SW 1271 (cell line): Measurements from ENCODE around the gene TMEM151B.

Experiments
- DNase-seq, 2 experiments: peaks; one replicate each; lab custom pipeline; 2025; lab: John Stamatoyannopoulos, UW

The TMEM151B gene

DNA sequence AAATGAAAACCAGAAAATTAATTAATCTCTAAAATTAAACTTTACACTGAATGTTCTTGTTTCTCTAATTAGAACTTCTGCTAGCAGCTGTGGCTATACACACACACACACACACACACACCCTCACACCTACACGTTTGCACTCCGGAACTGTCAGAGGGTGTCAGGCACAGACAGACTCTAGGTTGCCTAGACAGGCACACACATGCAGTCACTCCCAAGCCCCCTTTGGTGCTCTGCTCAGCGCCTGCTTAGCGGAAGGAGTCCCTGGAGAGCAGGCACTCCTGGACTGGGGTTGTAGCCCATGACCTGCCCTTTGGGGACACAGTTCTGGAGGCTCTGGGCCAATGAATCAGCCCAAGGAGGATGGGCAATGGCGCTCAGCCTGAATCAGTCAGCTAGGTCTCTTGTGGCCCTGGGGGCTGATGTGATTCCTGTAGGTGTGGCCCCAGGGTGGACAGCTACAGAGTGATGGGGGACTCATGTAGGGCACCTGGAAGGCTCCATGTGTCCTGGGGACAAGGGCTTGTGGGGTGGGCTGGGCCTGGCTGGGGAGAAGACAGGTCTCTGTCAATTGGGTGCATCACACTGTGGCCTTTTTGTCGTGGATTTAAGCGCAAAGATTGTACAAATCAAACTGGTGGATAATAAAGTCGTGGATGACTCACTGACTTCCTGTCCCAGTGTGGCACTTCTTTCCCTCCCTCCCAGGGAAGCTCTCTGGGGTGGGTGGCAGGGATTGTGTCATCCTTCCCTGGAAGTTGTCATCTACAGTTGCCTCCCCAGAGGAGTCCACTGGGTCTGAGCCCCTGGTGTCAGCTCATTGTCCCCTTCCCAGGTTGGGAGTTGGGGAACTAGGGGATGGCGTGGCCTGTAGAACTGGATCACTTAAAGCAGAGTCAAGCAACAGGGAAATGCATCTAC lies 8.8 kb downstream of the TMEM151B start:
- DNase-seq = no peak

DNA sequence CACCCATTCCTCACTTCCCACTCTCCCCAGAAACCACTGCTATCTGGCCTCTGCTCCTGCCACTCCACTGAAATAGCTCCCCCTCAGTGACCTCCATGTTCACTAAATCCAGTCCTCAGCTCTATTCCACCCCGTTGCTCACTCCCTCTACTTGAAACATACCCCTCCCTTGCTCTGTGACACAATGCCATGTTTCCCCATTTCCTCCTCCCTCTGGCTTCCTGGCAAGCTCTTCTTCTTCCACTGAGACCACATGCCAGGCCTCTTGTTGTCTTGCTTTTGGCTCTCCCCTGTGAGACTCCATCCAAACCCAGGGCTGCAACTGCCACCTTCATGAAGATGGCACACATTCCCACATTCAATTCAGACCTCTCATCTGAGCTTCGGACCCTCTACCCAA lies 13.9 kb downstream of the TMEM151B start:
- DNase-seq = no peak

DNA sequence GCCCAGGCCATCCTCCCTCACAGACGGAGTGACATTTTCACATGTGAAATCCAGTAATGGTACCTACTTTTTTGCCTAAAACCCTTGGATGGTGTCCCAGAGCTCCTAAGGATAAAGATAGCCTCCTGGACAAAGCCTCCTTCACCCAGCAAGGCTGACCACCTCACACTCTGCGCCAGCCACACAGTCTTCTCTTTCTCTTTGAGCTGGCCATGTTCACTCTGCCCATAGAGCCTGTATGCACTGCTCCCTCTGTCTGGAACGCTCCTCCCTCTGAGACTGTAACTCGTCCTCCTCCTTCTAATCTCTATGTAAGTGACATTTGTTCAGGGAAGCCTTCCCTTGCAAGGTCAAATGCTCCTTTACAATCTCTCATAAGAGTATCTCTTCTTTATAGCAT lies 14.6 kb downstream of the TMEM151B start:
- no peak for DNase-seq

DNA sequence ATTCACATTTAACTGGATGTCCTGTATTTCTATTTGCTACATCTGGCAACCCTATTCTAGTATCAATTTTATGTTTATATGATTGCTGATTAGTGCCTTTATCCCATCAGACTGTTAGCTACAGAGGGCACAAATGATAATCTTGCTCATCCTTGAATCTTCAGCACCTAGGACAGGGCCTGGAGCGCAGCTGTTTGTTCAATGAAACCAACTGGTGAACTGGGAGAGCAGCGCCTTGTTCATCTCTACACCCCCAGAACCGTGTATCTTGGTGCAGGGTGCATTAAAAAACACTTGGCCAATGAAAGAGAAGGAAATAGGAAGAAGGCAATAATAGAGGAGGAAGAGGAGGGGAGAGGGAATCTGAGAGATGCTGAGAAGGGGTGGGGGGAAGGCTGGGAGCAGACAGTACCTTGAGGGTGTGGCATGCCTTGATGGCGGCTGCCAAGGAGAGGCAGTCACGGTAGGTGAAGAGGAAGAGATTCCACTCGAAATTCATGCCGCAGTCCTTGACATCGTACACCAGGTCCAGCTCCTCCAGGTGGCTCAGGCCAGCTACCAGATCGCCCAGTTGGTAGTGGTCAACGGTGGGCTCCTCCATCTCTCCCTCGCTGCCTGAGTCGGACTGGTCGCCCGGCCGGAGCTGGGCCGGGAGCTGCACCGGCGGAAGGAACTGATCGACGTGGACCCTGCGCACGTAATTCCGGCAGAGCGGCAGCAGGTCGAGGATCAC lies 15.5 kb downstream of the TMEM151B start:
- no peak for DNase-seq

DNA sequence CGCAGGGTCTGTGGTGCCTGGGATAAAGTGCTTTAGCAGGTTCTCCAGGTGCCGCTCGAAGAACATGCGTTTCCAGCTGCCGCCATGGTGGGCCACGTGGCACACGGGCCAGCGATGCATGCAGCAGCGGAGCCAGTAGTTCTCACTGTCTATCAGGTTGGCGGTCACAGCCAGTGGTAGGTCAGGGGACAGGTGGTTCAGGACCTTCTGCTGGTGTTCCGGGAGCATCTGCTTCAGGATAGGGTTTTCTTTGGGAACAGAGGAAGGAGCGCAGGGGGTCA lies 16.0 kb downstream of the TMEM151B start:
- DNase-seq = no peak

DNA sequence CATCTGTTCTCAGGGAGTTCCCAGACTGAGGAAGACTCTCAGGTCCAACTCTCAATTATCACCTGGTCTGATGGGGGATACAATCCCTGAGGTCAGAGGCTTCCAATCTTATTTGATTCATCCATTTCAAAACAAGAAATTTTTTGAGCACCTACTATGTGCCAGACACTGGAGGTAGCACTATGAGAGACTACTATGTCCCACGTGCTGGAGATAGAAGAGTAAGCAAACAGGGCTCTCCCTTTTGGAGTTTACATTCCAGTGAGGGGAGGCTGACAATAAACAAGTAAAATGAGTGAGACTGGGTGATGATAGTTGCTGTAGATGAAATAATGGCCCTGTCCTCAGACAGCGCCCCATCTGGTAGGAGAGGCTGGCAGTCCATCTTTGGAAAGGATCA lies 16.5 kb downstream of the TMEM151B start:
- no peak for DNase-seq

DNA sequence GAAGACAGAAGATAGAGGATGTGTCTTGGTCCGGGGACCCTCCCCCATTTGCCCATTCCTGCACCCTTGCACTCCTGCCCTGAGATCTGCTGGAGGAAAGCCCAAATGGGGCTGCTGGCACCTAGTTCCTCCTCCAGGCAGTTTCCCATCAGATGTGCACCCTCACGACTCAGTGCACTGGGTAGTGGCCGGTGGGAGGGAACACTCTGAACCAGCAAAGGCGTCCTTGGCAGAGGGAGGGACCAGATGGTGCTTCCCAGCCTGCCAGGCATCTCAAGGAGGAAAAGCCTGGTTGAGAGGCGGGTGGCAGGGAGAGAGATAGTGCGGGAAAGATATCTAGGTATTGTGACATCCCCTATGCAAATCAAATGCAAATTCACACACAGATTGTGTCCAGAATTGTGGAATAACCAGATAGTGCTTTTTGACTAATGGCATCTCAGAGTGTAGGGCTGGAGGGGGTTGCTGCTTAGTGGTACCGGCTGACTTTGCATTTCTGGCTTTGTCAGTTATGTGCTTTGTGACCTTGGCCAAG lies 19.5 kb downstream of the TMEM151B start:
- DNase-seq = no peak

DNA sequence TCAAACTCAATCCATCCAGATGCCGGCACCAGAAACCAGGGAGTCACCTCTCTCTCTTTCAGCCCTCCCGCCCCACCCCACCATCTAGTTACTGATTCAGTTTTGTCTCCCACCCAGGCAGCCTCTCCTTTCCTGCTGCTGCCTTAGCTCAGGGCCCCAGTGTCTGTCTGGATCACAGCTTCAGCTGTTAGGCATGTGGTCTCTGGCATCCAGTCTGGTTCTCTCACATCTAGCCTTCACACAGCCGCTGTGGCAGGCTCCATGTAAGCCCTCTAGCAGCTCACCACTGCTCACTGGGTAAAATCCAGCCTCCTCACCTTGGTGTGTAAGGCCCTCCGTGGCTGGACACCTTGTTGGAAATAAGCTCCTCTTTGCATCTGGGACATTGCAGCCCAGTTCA lies 21.6 kb downstream of the TMEM151B start:
- DNase-seq = no peak

DNA sequence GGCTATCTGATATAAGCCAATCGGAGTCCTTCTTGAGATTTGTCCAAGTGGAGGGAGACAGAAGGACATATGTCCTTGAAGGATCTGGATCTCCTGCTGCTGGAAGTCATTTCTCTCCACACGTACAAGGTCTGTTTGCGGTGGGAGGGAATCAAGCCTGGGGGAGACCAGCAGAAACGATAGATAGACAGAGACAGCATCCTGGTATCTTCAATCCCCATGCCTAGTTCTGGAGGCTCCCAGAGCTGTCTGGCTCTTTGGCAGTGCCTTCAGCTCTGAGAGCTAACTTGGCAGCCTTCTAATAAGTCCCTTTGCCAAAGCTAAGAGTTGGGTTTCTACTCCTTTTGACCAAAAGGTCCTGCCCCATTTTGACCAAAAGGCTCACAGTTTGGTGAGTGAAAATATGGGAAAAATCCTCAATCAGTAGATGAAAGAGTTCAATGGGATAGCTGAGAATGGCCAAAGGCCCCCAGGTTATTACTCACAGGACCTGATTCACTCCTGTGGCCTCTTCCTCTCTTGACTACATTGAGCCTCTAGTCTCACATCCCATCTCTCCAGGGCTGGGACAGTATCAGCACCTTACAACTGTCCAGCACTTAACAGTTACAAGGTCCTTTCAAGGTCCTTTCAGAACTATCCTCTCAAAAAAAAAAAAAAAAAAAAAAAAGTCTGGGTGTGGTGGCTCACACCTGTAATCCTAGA lies 22.6 kb downstream of the TMEM151B start:
- no peak for DNase-seq

DNA sequence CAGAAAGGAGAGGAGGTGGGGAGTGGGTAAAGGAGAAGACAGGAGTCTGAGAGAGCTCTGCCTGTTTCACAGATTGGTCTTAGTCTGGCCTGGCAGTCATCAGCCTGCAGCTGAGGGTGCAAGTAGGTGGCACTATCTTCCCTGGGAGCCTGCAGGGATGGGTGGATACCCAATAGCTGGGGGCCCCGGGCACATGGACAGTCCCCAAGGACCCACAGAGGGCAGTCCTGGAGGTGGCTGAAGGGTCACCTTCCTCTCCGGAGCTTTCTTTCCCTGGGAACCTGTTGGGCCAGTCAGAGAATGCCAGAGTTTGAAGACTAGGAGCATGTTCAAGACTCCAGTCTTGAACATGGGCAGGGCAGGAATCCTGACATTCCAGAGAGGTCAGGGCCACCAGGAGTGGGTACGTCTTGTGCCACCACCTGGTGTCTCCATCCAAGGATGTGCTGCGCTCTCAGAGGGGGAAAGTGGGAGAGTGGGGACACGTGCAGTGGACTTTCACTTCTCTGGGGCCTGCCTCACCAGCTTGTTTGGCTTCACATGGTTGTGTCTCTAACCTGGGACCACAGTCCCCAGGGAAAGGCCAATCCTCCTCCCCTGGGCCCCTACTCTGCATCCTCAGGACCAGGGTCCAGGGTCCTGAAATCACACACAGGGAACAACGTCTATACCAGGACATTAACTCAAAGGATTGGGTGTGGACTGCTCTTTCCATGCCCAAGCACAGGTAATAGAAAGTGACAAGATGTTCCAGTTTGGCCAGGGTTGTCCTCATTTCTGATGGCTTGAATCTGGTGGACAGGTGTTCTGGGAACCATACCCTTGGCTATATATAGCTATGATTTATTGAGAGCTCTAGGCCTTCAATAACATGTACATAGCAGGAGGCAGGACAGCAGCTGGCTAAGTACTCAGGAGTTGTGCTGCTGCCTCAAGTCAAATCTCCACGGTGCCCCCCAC lies 24.9 kb downstream of the TMEM151B start:
- no peak for DNase-seq

DNA sequence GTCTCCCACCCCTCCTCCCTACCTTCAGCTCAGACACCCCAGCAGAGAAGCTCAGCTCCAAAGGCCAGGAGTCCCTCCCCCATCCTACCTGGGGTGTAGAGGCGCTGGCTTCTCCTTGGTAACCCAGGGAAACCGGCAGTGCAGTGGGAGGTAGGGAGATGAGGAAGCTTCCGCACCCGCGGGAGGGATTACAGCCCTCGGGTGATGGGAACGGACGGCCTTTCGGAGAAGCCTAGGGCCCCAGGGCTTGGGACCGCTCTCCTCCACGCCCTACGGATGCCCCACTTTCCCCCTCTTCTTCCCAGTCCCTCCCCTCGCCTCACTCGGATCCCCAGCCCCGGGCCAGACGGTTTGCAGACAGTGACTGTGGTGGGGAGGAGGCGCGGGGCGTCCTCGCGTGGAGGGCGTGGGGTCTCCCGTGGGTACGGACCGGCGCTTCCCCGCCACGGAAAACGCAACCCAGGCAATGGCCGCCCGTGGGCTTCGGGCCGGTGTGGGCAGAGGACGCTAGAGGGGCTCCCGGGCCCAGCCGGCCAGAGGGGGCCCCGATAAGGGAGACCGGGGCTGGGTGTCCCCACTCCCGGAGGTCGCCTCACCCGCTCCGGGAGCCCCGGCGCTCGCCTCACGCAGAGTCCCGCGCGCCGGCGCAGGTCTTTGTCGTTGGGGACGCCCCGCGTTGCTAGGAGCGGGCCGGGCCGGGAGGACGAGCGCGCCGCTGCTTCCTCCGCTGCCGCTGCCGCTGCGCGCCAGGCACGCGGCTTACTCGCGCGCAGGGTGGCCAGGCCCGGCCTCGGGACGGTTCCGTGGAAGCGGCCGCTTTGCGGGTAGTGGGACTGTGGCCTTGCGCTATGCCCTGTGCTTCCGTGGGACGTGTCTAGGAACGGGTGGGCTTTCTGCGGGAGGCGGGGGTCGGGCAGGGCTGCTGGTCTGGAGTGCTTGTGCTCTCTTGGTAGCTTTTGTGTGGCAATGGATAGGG lies 27.1 kb downstream of the TMEM151B start:
- no peak for DNase-seq

DNA sequence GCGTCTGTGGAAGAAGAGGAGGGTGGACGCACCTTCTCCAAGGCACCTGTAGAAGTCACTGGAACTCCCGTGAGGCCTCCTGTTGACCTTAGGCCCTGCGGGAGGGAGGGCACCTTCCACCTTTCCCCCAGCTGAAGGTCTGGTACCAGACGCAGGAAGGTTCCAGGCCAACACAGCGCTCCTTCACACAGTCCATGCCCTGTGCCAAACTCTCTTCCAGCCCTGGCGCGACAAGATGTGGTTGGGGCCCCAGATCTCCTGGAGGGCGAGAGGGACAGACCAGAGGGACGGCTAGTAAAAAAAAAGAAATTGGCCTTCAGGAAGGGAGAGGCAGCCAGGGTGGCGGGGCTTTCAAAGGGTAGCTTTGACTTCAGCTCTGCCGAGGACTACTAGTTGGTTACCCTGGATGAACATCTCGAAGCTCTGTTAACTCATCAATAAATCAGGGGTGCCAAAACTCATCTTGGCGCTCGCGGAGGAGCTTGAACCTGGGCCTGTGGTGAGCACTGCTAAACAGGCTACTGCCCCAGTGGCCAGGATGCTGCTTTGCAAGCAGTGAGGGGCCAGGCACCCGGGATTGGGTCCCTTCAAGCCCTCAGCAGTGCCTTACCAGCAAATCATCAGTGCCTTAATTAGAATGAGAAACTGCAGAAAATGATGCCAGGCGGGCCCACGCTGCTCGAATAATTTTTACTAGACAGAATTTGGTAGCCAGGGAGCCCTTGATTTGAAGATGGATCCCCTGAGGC lies 28.0 kb downstream of the TMEM151B start:
- no peak for DNase-seq

DNA sequence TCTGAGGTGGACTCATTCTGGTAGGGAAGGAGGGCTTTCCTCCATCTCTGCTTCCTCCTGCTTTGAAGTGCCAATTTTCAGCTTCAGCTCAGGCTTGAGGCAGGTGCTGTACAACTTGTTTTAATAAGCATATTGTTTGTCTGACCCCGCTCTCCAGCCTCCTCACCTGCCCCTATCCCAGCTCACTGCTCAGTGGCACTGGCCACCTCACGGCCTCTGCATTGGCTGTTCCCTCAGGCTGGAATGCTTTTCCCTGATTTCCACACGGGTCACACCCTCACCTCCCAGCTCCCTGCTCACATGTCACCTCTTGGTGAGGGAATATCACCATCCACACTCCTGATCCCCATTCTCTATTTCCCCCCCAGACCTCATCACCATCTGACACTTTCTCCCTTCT lies 28.6 kb downstream of the TMEM151B start:
- no peak for DNase-seq

DNA sequence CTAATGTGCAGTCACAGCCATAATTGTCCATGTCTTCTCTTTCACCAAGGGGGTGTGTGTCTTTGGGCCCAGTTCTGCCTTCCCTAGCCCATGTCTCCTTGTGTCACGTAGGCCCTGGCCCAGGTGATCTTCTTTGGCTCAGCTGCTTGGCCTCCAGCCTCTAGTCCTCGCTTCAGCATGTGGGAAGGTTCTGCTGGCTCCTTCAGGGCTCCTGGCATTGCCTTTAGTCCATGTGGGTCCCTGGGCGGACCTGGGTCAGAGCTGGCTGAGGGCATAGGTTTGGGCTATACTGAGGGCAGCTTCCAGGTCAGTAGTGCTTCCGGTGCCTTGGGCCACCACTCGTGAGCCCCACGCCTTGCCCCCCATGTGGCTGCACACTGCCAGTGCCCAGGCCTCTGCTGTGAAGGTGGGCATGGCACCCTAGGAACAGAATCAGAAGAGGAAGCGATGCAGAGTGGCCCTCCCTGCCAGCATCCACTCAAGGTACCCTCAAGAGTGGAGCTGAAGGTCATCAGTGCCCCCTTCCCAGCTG lies 30.1 kb downstream of the TMEM151B start:
- no peak for DNase-seq

DNA sequence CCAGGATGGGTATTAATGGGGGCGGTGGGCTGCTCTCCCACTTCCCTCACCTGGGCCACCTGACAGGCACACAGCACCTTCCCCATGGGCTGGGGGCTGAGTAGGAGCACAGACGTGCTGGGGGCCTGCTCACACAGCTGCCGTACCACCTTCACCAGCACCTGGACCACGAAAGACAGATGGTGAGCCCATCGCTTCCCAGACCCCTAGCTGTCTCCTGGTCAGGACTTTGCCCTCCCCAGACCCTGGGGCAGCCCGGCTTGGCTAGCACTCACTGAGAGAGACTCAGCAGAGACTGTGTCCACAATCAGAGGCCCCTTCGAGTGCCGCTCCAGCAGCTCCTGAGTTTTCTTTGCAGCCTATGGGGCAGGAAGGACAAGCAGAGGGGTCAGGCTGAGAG lies 30.9 kb downstream of the TMEM151B start:
- DNase-seq = no peak

DNA sequence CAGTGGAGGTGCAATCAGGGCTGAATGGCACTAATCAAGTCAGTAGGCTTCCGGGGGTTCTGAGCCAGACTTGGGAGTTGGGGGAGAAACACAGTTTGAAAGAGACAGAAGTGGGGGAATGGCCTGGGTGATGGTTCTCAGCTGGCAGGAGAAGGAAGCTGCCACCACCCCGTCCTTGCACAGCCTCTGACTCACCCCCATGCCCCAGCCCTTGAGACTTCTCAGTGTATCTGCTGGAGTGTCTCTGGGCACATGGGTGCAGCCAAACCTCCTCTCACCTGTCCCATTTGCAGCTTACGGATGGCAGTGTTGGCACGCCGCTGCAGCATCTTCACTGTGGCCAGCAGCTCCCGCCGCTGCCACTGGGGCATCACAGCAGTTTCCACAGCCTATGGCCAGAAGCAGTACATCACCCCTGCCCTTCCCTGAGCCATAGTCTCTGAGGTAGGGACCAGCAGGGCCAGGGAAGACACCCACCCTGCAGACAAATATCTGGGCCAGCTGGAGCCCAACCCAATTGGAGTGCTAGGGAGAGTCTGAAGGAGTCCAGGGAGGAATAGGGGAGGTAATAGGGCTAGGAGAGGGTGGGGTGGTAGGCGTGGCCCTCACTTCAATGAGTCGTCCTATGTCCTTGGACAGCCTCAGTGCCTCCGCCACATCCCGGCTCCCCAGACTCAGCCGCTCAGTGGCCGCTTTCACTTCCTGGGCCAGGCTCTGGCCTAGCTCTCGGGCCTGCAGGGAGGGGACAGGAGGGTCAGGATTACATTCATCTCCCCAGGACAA lies 31.7 kb downstream of the TMEM151B start:
- no peak for DNase-seq

DNA sequence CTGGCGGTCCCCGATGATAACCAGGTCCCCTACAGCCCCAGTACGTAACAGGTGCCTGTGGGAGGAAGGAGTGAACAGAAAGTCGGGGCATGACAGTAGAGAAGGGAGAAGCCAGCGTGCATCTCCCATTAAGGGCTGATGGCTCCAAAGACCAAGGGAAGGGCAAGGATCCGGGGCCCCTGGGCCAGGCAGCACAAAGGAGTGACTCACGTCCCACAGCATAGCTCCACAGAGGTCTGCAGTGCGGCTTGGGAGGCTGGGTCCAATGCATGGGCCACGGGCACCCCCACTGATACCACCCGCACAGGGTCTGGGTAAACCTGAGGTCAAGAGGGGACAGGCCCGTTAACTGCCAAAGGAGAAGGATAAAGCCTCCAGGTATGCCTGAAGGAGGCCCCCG lies 32.6 kb downstream of the TMEM151B start:
- no peak for DNase-seq

DNA sequence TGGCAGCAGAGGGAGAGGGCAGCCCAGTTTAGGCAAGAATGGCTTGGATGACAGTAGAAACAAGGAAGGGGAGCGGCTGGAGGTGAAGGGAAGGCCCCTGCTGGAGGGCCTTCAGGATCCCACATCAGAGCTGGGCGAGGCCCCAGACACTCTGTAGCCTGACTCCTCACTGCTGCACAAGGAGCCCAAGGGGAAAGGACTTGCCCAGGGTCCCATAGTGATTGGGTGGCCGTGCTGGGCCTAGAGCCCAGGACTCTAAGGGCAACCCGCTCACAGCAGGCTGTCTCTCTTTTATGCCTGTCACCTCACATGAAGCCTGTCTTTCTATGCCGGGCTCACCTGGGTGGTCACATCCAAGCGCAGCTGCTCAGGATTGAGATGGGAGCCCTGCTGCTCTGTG lies 33.6 kb downstream of the TMEM151B start:
- DNase-seq = no peak
